RWPE2 (cell line): Measurements from ENCODE around the gene ADAMTSL1.
"Not testable (repeated sequence)": the region's sequence is repeated elsewhere in the genome, so short reads cannot be mapped to it uniquely, and the experiment has no call there.

Experiments
- ATAC-seq: fragments of 200-7000 bp; cut with Tn5 transposase; 3 replicates; pipeline ENCODE4 v1.9.1; 2021; ENCODE audit warnings: low read depth
- DNase-seq: peaks from one replicate; pipeline ENCODE4 v3.0.0-alpha.2; 2020; ENCODE audit warnings: low spot score
- H3K27ac ChIP-seq: fragments of 450-650 bp; 2 replicates; pipeline ENCODE4 v1.5.1; 2017; ENCODE audit warnings: mild to moderate bottlenecking; ENCODE audit not compliant: poor library complexity, severe bottlenecking
- H3K27me3 ChIP-seq: fragments of 250-450 bp; sonication (Bioruptor Pico); 2 replicates; pipeline ENCODE4 v1.5.1; 2021; ENCODE audit warnings: mild to moderate bottlenecking, moderate library complexity; ENCODE audit not compliant: insufficient read depth, poor library complexity, severe bottlenecking
- H3K36me3 ChIP-seq: fragments of 250-450 bp; sonication (Bioruptor Pico); 2 replicates; pipeline ENCODE4 v1.5.1; 2020; ENCODE audit warnings: low read depth, mild to moderate bottlenecking, moderate library complexity
- H3K4me1 ChIP-seq: fragments of 250-450 bp; sonication (Bioruptor Pico); 2 replicates; pipeline ENCODE4 v1.5.1; 2021; ENCODE audit warnings: mild to moderate bottlenecking, moderate library complexity; ENCODE audit not compliant: insufficient read depth, poor library complexity, severe bottlenecking
- H3K4me3 ChIP-seq: fragments of 250-450 bp; sonication (Bioruptor Pico); 2 replicates; pipeline ENCODE4 v1.5.1; 2021; ENCODE audit warnings: mild to moderate bottlenecking, moderate library complexity; ENCODE audit not compliant: severe bottlenecking
- H3K9me3 ChIP-seq: fragments of 250-450 bp; sonication (Bioruptor Pico); 2 replicates; pipeline ENCODE4 v1.5.1; 2021; ENCODE audit warnings: mild to moderate bottlenecking, moderate library complexity; ENCODE audit not compliant: severe bottlenecking
- CTCF ChIP-seq: fragments of 450-650 bp; IDR thresholded peaks from one replicate; pipeline ENCODE4 v1.5.1; 2017; ENCODE audit warnings: mild to moderate bottlenecking, moderate library complexity; ENCODE audit not compliant: poor library complexity, severe bottlenecking

Gene ADAMTSL1

GRCh38 chr9:18928711-18929110 lies 454.8 kb downstream of the ADAMTSL1 start:
- DNase-seq (no peak), ATAC-seq (no peak)
- Histone ChIP-seq H3K27ac (no peak overlapping the region), H3K4me1 (no peaks in the 10 kb centered on the region), H3K4me3 (no peak overlapping the region), H3K9me3 (no peaks in the 10 kb centered on the region), H3K36me3 (no peaks in the 10 kb centered on the region), H3K27me3 (no peaks in the 10 kb centered on the region)
- no peak for TF ChIP-seq CTCF

DNA sequence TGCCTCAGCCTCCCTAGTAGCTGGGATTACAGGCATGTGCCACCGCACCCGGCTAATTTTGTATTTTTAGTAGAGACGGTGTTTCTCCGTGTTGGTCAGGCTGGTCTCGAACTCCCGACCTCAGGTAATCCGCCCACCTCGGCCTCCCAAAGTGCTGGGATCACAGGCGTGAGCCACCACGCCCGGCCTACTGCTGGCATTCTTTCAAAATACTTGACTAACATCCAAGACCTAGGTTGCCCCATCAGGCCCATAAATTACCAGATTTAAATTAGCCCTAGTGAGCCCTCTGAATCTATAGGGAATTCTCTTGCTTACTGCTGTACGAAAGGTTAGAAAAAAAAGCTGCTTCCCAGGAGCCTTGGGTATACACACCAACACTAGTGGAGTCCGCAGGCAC lies 456.7 kb downstream of the ADAMTSL1 start:
- H3K36me3 ChIP-seq, H3K9me3 ChIP-seq, H3K4me1 ChIP-seq, H3K27me3 ChIP-seq, H3K4me3 ChIP-seq, H3K27ac ChIP-seq, DNase-seq, ATAC-seq: not testable (repeated sequence)

- no peak for DNase-seq
Observed at GRCh38 chr9:18935541-18935940, 461.6 kb downstream of the ADAMTSL1 start.

GRCh38 chr9:18936094-18936871 lies 462.3 kb downstream of the ADAMTSL1 start:
- ATAC-seq = no peak
- Histone ChIP-seq H3K36me3 (no peaks in the 10 kb centered on the region), H3K27me3 (no peaks in the 10 kb centered on the region), H3K27ac (no peak overlapping the region), H3K4me1 (no peaks in the 10 kb centered on the region), H3K4me3 (no peak overlapping the region), H3K9me3 (no peaks in the 10 kb centered on the region)
- DNase-seq = no peak
- no peak for TF ChIP-seq CTCF

More at GRCh38 chr9:18935541-18935940, 461.6 kb downstream of the ADAMTSL1 start:
- Histone ChIP-seq H3K27ac (no peak overlapping the region), H3K36me3 (no peaks in the 10 kb centered on the region), H3K27me3 (no peaks in the 10 kb centered on the region), H3K4me1 (no peaks in the 10 kb centered on the region), H3K4me3 (no peak overlapping the region), H3K9me3 (no peaks in the 10 kb centered on the region)
- TF ChIP-seq CTCF = no peak
- ATAC-seq = no peak

GRCh38 chr9:18939943-18940342 lies 466.0 kb downstream of the ADAMTSL1 start:
- no peak for DNase-seq

More at GRCh38 chr9:18939943-18940342, 466.0 kb downstream of the ADAMTSL1 start:
- no peak for TF ChIP-seq CTCF
- no peaks in the 10 kb centered on the region for H3K4me1 ChIP-seq
- H3K4me3 ChIP-seq = no peak overlapping the region
- no peaks in the 10 kb centered on the region for H3K27me3 ChIP-seq
- no peak for ATAC-seq
- no peaks in the 10 kb centered on the region for H3K36me3 ChIP-seq
- H3K27ac ChIP-seq = no peak overlapping the region
- H3K9me3 ChIP-seq = no peaks in the 10 kb centered on the region
